ENCODE measurements around the gene IMPG2. TPM values are rescaled to one million over a fixed set of nuclear protein-coding genes. Genes with fewer than 3 reads are reported as not detected.

The IMPG2 gene
- total RNA-seq, 1 experiment from 2014 or later = 0.04 TPM

- H2BK15ac ChIP-seq (ENCODE audit: low read depth, low read length) = no peak overlapping the region
- no peak overlapping the region for H3K9ac ChIP-seq (ENCODE audit: extremely low read depth, insufficient read length, low read length)
- Mint-ChIP-seq H3K9me3 (peaks cover 0 to 3% of the 10 kb centered on the region in 2 experiments; a peak in 2 of 5 replicates), H3K27me3 (ENCODE audit: low read depth) (peaks cover 86% of the 10 kb centered on the region), H3K4me3 (no peak overlapping the region), H3K4me1 (peaks cover 9 to 10% of the 10 kb centered on the region in 2 experiments), H3K27ac (no peak overlapping the region), H3K36me3 (ENCODE audit: insufficient read depth in 1 of 3, low read depth in 3 of 3) (no peaks in the 10 kb centered on the region)
- H3K14ac ChIP-seq (ENCODE audit: insufficient read depth, low read length) = no peak overlapping the region
- H4K5ac ChIP-seq (ENCODE audit: insufficient read length, low read depth, low read length) = no peak overlapping the region
- H3K9me3 ChIP-seq (ENCODE audit: control insufficient read depth, low read depth, low read length) = no peaks in the 10 kb centered on the region
- H3K18ac ChIP-seq (ENCODE audit: insufficient read length, low read depth, low read length) = no peak overlapping the region
- no peak overlapping the region for H3K27ac ChIP-seq (ENCODE audit: insufficient read length, low read depth, low read length)
- TF ChIP-seq CTCF (conservative IDR thresholded peaks at IDR 0.05) = no peak
- no peaks in the 10 kb centered on the region for H3K79me1 ChIP-seq (ENCODE audit: insufficient read depth, low read depth, low read length, poor library complexity, severe bottlenecking)
- H2BK20ac ChIP-seq (ENCODE audit: low read depth, low read length, poor library complexity, severe bottlenecking) = no peak overlapping the region
- H3K27me3 ChIP-seq (ENCODE audit: insufficient read depth, low read length) = peaks cover 23% of the 10 kb centered on the region
- H3T11ph ChIP-seq (ENCODE audit: low read length) = no peak overlapping the region
- H3K23me2 ChIP-seq (ENCODE audit: insufficient read length, low read depth, low read length, poor library complexity, severe bottlenecking) = no peaks in the 10 kb centered on the region
- H2BK120ac ChIP-seq (ENCODE audit: low read depth, low read length, poor library complexity, severe bottlenecking) = no peak overlapping the region
- no peak overlapping the region for H3K4me2 ChIP-seq (ENCODE audit: insufficient read depth, insufficient read length, low read length)
- no peak overlapping the region for H2AFZ ChIP-seq (ENCODE audit: low read length)
- H3K4me1 ChIP-seq (ENCODE audit: insufficient read depth, low read length) = no peaks in the 10 kb centered on the region; the same call in 1 of the 2 replicates
- DNase-seq = no peak
- no peak overlapping the region for H2BK12ac ChIP-seq (ENCODE audit: insufficient read length, low read depth, low read length)
- no peaks in the 10 kb centered on the region for H3K79me2 ChIP-seq (ENCODE audit: insufficient read depth, low read length)
- no peak overlapping the region for H3K23ac ChIP-seq (ENCODE audit: insufficient read length, low read depth, low read length)
- H3K56ac ChIP-seq (ENCODE audit: insufficient read length, low read depth, low read length) = no peak overlapping the region
- H2BK5ac ChIP-seq (ENCODE audit: insufficient read length, low read length) = no peak overlapping the region
- no CpG with 5 or more reads among the region's 3 CpGs for WGBS (ENCODE audit: extremely low coverage, insufficient read length, low lambda C conversion rate)
- H4K20me1 ChIP-seq (ENCODE audit: control insufficient read depth, insufficient read depth, insufficient read length) = no peaks in the 10 kb centered on the region
- H4K91ac ChIP-seq (ENCODE audit: insufficient read length, low read depth, low read length) = no peak overlapping the region
- H4K8ac ChIP-seq (replicated peaks; ENCODE audit: insufficient read length, low read depth, low read length) = no peak overlapping the region
- no peak overlapping the region for H2AK5ac ChIP-seq (ENCODE audit: insufficient read length, low read length)
- no peak overlapping the region for H3K4ac ChIP-seq (ENCODE audit: low read depth, low read length)
Measured at GRCh38 chr3:101268971-101269671, 51.3 kb downstream of the IMPG2 start.

All from H9 (cell line).